GM18909 (cell line): ENCODE results near the gene RBMS1.

Experiments used
- ATAC-seq: cut with Tn5 transposase; IDR thresholded peaks from one replicate; pipeline ENCODE4 v1.9.1; 2021; ENCODE audit warnings: mild to moderate bottlenecking; ENCODE audit not compliant: unreplicated experiment, poor library complexity

RBMS1 gene

DNA sequence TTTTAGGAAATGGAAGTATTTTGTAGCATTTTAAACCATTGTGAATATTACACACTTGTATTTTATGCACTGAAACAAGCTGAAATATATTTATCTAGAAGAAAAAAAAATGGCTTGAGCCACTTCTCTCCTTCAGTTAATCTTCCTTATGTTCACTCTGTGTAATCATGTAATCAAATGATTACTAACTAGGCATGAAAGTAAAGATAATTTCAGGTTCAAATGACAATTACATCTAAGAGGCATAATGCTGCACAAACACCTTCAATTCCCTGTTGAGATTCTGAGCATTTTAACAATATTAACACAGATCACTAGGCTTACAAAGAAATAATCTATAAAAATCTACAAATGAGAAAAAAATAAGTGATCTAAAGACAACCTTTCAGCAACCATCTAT lies 173.9 kb downstream of the RBMS1 start:
- ATAC-seq, result no peak

DNA sequence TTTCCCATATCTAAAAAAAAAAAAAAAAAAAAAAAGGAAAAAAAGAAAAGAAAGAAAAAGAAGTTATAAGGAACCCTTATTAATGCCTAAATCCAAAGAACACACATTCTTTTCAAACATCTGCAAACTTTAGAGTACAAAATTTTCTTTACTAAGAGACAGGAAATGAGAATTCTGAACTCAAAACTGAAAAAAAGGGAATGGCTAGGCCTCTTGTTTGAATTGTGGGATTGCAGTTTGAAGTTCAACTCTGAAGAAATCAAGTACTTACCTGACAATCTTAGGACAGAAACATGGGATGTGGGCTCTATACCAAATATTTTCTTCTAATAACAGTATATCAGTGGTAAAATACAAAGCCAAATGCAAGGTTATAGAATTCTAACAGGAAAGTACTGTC lies 175.4 kb downstream of the RBMS1 start:
- no peak for ATAC-seq

DNA sequence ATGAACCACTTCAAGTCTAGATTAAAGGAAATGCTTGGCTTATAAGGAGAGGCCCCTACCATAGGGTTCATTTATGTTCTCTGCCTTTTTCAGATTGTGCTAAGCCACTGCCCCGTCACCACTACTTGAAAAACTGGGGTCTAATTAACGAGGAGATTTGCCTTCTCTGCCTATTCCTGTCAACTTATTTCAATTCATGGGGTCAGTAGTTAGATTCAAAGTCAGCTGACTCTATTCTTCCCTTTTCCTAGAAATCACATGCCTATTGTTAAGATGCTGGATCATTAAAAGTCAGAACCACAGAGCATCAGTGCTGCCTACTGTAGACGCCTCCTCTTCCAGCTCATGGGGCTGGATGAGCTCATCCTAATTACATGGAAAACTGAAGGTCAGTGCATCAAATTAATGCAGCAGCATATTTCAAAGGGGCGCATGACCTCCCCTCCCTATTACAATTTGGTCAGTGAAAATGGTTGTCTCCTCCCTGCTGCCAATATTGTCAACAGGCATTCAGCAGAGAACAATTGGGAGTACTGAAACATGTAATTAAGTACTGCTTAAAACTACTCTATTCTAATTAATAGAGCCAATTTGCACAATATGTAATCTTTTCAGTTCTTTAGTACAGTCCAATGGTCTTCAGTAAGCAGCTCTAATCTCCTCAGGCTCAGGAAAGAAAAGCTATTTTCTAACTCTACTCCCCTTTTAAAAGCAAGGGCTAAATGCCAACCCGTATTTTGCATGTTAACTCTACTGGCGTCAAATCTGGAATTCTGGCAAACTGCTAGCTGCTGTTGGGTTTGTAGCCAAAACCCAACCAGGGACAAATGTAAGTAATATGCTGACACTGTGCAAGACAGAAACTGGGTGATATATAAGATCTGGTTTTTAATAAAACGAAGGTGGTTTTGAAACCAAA lies 176.2 kb downstream of the RBMS1 start:
- no peak for ATAC-seq

DNA sequence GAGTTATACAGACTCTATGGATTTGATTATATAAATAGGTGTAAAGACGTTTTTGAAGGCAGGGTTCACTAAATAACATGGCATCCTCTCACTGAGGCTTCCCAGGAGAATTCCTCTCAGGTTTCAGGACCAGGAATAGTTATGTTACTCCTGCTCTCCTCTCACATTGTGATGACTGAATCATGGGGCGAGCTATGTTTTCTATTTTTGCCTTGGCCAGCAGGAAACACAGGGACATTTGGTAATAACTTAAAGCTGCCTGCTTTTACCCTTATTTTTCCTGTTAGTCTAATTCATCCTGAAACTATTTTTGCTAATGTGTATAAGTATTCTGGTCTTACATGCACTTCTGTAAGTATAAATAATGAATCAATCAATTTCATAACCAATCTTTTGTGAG lies 178.3 kb downstream of the RBMS1 start:
- no peak for ATAC-seq

DNA sequence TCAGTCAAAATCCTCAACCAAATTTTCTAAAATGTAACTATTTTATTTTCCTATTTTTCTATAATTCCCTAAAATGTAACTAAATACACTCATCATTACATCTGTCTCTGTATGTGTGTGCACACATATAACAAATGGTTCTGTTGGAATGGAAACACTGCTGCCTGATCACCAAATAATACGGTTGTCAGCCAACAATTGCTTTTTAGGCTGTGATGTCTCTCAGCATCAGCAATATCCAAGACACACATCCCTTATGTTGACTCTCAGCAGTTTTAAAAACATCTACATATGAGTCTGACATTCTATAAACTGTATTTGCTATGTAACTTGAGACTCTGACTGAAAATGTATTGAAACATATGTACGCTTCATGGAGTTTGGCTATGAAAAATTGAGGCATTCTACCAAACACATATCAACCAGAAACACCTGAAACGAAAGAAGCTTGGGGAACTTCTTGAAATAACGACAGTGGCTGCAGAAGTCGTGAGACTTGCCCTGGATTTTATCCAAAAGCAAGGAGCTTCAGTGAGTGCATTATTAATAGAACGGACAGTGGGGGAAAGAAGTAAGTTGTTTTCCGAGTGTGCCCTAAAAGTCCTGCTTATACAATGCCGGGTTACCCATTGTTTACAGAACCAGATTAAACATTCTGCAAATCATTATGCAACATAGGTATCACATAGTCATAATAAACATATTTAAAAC lies 183.3 kb downstream of the RBMS1 start:
- ATAC-seq, result no peak

DNA sequence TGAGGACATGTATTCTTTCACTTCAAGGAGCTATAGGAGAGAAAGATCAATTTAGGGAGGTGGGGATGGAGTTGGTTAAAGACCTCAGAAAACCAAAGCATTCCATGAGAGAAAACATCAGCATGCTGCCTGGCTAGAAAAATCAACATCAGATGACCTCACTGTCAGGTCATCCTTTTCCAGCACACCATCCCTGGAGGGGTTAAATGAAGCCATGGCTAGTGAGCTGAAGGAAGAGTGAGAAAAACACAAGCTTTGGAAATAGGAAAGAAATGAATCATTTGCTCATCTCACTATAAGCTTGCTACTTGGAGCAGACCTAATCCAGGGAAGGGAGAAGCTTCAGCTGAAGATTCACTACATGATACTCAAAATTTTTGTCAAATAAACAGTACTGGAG lies 184.0 kb downstream of the RBMS1 start:
- no peak for ATAC-seq

DNA sequence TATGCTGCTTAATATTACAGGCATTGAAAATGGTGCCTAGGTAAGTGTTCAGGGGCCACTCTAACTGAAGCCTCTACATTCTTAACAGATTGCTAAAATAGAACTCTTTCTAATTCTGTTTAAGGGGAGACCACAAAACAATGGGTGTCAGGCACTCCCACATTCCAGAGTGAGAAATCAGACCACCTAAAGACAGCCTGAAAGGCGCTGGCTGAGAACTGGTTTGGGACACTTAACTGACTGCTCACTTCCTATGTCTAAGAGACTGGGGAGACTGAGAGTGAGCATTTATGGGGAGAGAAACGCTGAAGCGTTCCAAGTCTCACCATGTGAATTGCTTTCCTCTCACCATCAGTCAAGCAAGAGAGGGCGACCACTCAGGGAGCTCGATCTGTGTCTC lies 184.7 kb downstream of the RBMS1 start:
- no peak for ATAC-seq

DNA sequence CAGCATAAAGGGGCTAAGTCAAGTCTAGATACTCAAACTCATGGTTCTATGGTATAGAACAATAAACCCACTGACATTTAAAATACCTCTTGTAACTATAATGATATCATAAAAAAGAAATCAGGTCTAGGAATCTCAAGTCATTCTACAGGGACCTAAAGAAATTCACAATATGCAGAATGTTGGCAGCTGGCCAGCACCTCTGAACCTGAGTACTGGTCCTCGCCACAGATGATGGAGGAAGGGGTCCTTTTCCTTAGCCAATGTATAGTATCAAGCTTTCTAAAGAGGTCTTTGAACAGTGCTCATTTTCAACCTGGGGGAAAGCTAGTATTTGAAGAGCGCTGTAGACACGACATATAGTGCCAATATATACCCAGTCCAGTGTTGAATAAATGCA lies 185.1 kb downstream of the RBMS1 start:
- ATAC-seq, result no peak

DNA sequence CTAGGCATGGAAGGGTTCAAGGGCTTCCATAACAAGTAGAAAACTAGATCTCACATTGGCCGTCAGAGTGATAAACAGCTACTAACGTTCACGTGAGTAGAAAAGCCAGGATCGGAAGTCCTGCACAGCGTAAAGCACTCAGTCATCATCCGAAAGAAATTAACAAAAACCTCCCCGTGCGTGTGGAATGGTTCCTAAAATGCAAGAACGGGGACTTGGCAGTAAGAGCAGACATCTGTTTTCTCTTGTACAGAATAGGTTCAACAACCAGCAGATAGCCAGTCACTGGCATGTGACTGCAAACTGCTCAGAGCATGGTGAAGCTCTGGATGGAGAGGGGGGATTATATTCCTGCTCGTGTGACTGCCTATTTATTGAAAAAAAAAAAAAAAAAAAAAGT lies 186.6 kb downstream of the RBMS1 start:
- ATAC-seq, result no peak

DNA sequence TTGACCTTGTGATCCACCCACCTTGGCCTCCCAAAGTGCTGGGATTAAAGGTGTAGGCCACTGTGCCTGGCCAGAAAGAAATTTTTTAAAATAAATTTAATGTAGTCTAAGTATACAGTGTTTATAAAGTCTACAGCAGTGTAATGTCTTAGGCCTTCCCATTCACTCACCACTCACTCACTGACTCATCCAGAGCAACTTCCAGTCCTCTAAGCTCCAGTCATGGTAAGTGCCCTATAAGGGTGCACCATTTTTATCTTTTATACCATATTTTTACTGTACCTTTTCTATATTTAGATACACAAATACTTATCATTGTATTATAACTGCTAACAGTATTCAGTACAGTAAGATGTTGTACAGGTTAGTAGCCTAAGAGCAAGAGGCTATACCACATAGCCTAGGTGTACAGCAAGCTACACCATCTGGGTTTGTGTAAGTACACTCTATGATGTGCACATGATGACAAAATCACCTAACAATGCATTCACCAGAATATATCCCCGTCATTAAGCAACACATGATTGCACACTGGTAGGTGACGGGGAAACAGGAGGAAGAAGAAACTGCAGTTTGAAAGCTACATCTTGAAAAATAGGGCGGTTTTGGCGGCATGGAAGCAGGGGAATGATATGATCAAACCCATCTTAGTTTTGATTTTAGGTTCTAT lies 188.4 kb downstream of the RBMS1 start:
- no peak for ATAC-seq

DNA sequence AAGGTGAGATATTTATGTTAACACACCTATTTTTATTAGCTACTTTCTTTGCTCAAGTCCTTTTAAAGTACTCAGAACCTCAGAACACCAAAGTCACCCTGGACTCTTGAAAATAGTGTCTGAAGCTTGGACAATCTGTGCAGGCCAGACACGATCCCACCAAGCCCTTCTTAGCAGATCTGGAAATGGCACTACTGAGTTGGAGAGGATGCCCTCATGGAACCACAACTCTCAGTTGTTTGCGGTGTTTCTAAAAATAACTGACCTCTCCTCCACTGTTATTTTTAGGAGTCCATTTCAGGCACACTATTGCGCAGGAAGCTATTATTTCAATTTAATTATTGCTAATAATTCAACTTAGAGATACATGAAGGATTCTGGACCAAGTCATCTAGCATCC lies 190.1 kb downstream of the RBMS1 start:
- no peak for ATAC-seq

DNA sequence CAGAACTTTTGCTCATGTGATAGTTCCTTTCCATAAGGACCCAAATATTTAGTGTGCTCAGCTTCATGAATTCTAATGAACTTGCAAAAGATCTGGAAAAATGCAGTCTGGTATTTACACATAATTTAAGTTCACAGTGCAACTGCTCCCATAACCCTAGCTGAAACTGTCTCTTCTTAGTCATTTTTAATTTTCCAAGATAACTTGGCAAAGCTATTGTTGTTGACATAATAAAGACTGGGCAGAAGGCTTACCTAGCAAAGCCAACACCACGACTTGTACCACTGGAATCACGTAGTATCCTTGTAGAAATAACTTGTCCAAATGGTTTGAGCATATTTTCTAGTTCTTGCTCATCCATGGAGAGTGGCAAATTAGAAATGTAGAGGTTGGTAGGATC lies 190.5 kb downstream of the RBMS1 start:
- ATAC-seq, result no peak

DNA sequence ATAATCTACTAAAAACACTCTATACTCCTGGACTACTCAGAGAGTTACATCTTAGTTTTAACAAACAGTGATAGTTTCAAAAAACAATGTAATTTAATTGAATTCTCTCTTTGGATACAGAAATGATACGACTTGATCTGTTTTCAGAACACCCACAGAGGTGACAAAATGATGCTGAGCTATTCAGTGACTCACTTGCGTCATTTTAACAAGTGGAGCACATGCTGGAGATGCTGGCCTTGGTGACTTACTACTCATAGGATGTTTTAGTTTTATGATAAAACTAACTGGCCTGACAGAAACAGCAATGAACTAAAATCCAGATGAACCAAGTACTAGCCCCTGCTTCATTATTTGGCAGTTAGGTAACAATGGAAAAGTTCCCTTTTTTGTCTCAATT lies 192.2 kb downstream of the RBMS1 start:
- ATAC-seq, result no peak

DNA sequence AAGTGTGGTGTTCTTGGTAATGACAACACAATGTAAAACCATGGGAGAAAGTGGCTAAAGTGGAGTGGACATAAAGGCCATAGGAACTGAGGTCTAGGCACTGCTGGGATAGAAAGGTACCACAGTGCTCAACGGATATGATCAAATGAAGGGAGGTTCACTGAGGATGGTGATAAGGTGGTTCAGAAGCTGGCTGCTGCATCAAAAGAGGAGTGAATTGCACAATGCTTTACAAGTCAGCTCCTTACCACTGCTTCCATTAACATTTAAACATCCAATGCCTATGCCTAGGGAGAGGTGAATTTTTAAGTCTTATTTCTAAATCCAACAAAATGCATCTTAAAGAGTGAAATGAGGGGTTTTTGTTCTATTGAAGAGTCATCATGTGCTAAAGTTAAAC lies 193.4 kb downstream of the RBMS1 start:
- no peak for ATAC-seq

DNA sequence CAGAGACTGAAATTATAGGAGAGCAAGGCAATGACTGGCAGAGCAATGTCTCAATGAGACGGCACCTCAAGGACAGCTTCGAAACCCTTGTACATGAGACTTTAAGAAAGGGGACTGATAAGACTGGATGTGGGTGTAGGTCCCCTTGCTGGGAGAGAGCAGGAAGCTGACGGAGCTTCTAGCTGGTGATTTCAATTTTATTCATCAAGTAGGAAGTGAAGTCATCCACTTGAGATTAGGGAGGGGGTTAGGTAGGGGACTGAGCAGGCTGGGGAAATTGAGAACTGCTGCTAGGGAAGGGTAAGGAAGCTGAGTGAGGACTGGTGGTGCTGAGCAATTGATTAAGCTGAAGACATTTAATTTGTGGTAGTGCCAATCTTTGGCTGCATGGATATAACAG lies 194.1 kb downstream of the RBMS1 start:
- no peak for ATAC-seq

DNA sequence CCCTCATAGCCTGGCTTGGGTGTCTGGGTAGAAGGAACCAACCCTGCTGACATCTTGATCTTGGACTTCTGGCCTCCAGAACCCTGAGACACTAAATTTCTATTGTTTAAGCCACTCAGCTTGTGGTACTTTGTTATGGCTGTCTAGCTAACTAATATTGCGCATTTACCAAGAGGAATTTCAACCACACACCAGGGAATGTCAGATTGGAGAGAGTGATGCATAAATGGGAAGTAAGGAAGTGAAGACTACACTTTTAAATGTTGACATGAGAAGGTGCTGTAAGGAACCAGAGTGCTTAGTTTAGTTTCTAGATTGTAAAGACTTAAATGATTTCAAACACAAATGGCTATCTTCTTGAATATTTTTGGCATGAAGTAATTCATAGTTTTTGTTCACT lies 194.6 kb downstream of the RBMS1 start:
- no peak for ATAC-seq

DNA sequence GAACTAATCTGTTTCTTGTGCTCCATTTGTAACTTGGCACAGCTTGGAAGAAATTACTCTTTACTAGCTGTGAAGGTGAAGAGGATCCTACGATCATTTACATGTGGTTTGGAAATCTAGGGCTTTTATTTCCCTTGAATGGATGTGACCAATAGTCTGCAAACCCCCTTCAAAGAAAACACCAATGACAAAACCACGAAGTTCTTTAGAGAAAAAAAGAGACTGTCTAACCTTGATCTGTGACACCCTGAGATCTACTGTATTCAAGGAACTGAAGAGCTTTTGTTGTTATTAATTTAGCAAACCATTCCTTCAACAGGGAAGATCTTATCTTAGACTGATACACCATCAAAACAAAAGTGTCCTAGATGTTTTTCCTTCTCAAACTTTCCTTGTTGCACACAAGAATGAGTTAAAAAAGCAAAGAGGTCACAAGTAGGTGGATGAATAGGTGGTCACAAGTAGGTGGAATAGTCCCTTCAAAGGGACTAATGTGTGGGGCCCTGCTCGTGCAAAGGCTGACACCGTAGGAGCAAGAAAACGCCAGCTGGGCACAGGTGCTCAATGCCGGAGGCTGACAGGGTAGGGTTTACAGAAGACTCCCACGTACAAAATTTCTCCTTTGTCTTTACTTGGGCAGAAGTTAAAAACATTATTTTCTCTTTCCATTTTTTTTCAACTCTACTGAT lies 197.9 kb downstream of the RBMS1 start:
- ATAC-seq, result no peak

DNA sequence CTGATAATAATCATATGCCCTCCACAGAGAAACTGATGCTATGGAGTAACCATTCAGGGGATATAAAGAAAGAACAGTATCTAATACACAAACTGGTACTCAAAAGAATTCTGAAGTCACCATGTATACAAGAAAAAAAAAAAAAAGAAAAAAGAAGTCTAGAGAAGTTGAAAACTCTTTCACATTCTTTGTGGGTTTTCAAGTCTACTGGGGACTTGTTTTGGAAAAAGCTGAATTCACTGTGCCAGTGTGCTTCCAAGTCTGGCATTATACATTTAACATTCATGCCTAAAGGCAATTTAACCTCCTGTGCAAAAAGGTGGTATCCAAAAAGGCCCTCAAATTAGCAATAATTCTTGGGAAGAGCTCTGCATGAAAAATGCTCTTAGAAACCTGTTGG lies 198.7 kb downstream of the RBMS1 start:
- ATAC-seq, result no peak

DNA sequence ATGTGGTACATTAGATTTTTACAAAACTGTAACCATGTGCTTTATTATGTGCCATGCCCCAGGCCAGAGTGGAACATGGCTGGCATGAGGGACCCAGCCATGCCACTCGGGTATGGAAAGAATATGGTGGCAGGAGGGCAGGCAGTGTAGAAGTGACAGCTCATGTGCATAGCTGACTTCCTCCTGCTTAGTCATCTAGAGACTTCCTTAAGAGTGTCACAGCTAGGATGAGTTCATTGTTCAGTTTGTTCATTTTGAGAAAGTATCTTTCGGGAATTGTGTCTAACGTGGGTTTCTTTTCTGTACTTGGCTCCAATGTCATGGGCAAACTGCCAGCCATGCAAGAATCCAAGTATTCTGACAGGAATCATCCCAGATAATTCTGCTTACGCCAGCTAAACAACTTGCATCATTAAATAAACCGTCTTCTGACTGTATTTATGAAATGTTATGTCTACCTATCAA lies 199.2 kb downstream of the RBMS1 start:
- ATAC-seq, result peak; percentile 62

DNA sequence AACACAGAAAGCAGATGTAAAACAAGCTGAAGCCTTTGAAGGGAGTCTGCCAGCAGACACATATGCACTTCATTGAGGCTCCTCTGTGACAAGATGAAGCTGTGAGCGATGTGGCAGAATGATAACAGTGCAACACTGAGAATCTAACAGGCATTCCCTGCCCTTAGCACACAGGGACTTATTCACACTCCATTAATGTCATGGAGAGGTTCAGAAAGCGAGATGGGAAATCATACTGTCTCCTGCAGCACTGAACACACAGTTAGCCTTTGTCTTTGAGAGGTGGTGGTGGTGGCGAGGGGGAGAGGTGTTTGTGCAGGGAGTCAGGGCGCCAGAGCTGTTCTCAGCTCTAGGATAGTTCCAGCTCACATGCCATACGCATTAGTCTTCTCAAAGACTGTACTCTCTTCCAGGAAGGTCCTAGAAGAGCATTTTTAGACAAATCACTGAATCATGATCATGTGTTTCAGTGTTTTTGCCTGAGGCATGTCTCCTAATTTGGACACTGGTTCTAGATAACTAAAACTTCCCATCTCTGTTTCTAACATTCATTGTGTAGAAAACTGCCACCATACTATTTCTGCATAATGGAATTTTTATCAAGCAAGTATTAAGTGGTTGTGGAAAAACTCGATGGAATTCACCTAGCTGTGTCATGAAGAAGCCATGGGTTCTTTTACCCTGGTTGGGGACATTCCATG lies 200.1 kb downstream of the RBMS1 start:
- ATAC-seq, result no peak
